WI38 (cell line): ENCODE data around the gene OCEL1.

Experiments
- H3K4me3 ChIP-seq: 2 replicates; pipeline ENCODE4 v1.5.1; 2011; ENCODE audit warnings: low read depth, mild to moderate bottlenecking, control low read depth, low read length
- CTCF ChIP-seq: IDR thresholded peaks from 2 replicates; pipeline ENCODE4 v1.5.1; 2012; ENCODE audit warnings: low read depth, mild to moderate bottlenecking, control low read depth, low read length

Gene OCEL1

GRCh38 chr19:17211547-17212446 lies 14.2 kb upstream of the OCEL1 start:
- no peak for TF ChIP-seq CTCF
- no peak overlapping the region for H3K4me3 ChIP-seq

GRCh38 chr19:17213334-17213733 lies 12.7 kb upstream of the OCEL1 start:
- no peak overlapping the region for H3K4me3 ChIP-seq
- TF ChIP-seq CTCF: no peak

- peak overlapping the region; percentile 68 for H3K4me3 ChIP-seq
- no peak for TF ChIP-seq CTCF
Measured at GRCh38 chr19:17214508-17215126, 11.4 kb upstream of the OCEL1 start.

- no peak for TF ChIP-seq CTCF
- peak within 1 kb of the TSS; percentile 68 for H3K4me3 ChIP-seq
Measured at GRCh38 chr19:17215127-17215971, 10.7 kb upstream of the OCEL1 start, which contains the start of gene USE1. Gene USE1, plus strand, starts transcription at chr19:17215357. Its CDS starts 49 bp downstream, at chr19:17215406.

- no peak overlapping the region; the same call in 1 of the 2 replicates for H3K4me3 ChIP-seq
- TF ChIP-seq CTCF: no peak
Measured at GRCh38 chr19:17216058-17216670, 9.9 kb upstream of the OCEL1 start.

- TF ChIP-seq CTCF: no peak
- H3K4me3 ChIP-seq: no peak overlapping the region
Measured at GRCh38 chr19:17219286-17219685, 6.7 kb upstream of the OCEL1 start.
